HG03045 (cell line): ENCODE data around the gene TMEM43.
"Not testable (repeated sequence)": the region's sequence is repeated elsewhere in the genome, so short reads cannot be mapped to it uniquely, and the experiment has no call there.

Experiments used
- ATAC-seq: cut with Tn5 transposase; IDR thresholded peaks from one replicate; pipeline ENCODE4 v1.9.1; 2021; ENCODE audit warnings: mild to moderate bottlenecking, moderate library complexity; ENCODE audit not compliant: unreplicated experiment

The TMEM43 gene

GRCh38 chr3:14120921-14121448, 3.9 kb upstream of the TMEM43 start:
- not testable (repeated sequence) for ATAC-seq

GRCh38 chr3:14121859-14122258, 3.0 kb upstream of the TMEM43 start:
- no peak for ATAC-seq

DNA sequence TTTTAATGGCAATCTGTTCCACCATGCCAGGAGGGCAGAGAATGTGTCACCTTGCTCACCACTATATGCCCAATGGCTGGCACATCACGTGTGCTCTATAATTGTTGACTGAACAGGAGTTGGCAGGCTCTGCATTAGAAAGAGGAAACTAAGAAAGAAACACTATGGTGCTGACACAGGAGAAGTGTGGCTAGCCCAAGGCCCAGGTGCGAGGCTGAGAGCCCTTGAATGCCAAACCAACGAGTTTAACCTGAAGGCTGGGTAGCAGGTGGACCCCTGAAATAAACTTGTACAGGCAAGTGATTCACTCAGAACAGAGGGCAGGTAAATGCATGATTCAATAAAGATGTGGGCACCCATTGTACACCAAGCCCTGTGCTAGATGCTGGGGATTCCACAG, 2.6 kb upstream of the TMEM43 start:
- ATAC-seq = no peak

- no peak for ATAC-seq
Observed at GRCh38 chr3:14123308-14124222, 1.3 kb upstream of the TMEM43 start.

GRCh38 chr3:14124223-14124614, 633 bp upstream of the TMEM43 start:
- peak; percentile 44 for ATAC-seq

- peak; percentile 33 for ATAC-seq
Observed at GRCh38 chr3:14125193-14126016, 553 bp downstream of the TMEM43 start.

- no peak for ATAC-seq
Observed at GRCh38 chr3:14126017-14126886, 1.4 kb downstream of the TMEM43 start.

- no peak for ATAC-seq
Observed at GRCh38 chr3:14126887-14127505, 2.1 kb downstream of the TMEM43 start.

DNA sequence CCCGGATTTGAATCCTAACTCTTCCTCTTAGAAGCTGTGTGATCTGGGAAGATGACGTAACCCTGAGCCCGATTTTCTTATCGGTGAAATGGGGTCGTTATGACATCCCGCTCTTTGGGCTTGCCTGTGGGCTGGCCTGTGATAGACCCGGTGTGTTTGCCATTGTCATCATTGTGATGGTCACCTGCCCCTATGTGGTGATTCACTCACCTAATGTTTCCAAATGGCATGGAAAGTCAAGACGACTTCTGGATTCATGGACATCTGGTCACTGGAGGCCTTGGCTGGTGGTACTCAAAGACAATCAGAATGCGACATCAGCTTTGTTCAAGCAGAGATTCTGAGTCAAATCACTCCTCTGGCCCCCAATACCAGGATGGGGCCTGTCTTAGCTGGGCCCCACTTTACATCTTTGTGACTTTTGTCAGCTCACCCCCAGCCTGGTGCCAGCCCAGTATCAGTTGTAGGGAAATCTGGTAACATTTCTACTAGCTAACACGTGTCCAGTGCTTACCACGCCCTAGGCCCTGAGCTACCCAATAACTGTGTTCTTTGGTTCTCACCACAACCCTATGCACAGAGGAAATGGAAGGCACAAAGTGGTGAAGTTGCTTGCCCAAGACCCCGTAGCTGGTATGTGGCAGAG, 2.8 kb downstream of the TMEM43 start:
- ATAC-seq = no peak

DNA sequence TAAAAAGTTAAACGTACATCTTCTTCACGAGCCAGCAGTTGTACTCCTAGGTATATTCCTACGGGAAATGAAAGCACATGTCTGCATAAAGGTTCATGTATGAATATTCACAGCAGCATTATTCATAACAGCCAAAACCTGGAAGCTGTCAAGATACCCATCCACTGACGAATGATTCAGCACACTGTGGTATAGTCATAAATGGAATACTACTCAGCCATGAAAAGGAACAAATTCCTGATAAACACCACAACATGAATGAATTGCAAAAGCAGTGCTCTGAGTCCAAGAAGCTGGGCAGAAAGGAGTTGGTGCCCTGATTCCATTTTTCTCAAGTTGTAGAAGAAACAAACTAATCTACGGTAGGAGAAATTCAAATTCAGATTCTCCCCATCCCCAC, 3.9 kb downstream of the TMEM43 start:
- ATAC-seq = no peak

DNA sequence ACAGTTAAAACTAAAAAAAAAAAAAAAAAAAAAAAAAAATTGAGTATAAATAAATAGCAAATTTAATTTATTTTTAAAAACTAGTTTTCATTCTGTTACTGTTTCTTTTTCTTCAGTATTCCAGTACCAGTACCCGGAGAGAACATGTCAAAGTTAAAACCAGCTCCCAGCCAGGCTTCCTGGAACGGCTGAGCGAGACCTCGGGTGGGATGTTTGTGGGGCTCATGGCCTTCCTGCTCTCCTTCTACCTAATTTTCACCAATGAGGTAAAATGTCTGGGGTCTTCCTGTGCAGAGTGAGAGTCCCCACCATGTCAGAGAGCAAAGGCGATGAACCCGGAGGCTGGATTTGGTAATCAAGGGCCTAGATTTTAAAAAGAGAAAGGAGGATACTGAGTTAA, 4.4 kb downstream of the TMEM43 start:
- ATAC-seq = no peak

- no peak for ATAC-seq
Observed at GRCh38 chr3:14130230-14130629, 5.4 kb downstream of the TMEM43 start.

GRCh38 chr3:14130707-14131106, 5.9 kb downstream of the TMEM43 start:
- no peak for ATAC-seq

DNA sequence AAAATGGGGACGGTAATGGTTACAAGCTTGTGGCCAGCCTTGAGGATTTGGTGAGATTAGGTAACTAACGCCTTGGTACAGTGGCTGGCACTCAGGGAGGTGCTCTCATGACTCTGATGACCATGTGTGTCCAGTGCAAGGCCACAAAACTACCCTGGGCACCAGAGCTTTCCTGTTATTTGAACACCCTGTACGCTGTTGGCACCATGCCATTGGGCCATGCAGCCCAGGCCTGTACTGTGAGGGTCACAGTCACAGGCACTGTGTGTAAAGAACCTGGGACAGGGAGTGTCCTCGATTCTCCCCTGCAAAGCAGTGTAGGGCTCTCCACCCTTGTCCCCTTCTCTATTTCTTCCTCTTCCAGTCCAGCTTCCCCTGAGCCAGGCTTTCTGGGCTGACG, 6.3 kb downstream of the TMEM43 start:
- no peak for ATAC-seq

GRCh38 chr3:14132120-14132519, 7.3 kb downstream of the TMEM43 start:
- no peak for ATAC-seq

GRCh38 chr3:14132689-14133088, 7.8 kb downstream of the TMEM43 start:
- no peak for ATAC-seq

GRCh38 chr3:14133188-14133800, 8.4 kb downstream of the TMEM43 start:
- ATAC-seq = no peak

DNA sequence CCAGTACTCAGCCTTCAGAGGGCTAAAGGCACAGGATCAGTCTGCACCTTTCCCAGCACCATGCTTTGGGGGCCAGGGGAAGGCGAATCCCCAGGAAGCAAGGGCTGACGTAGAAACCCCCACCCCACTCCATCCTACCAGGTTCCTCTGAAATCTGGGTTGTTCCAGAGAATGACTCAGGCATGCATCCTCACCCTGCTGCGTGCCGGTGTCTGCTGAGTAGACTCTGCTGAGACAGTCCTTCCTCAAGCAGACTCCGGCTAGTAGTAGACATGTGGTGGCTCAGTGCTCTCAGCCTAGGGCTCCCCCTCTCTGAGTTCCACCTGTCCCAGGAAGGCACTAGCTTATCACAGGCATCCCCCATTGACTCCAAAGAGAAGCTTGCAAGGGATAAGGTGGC, 9.0 kb downstream of the TMEM43 start:
- no peak for ATAC-seq

DNA sequence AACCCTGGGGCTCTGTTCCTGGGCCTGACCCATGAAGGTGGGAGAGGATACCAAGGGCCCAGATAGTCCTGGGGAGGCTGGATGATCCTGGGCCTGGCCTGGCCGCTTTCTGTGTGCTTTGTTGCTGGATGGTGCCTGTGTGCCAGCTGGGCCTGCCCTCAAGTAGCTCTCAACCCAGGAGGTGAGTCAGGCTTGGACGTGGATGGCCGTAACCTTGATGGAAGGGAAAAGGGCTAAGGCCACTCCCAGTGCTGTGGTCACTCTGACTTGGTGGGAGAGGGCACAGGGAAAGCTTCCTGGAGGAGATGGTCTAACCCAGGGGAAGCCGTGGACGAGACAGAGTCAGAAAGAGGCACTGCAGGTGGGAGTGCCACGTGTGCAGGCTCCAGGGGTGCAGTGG, 9.4 kb downstream of the TMEM43 start:
- ATAC-seq = no peak
